ENCODE results near the gene PLA2G15.

- TF ChIP-seq EZH2 (IDR thresholded peaks at IDR 0.05; ENCODE audit: borderline replicate concordance, insufficient read depth, low read depth, low read length, poor library complexity, severe bottlenecking) = no peak
- TF ChIP-seq CTCF (IDR thresholded peaks at IDR 0.05) = no peak
These were observed 43.1 kb upstream of the PLA2G15 start for GRCh38 chr16:68202091-68202519.

Measured in B cell (primary cell).